GM12878 (cell line): Measurements from ENCODE around the gene NSUN5. TPM values are rescaled to one million over a fixed set of nuclear protein-coding genes. Genes with fewer than 3 reads are reported as not detected.

ENCODE experiments used
- ATAC-seq: fragments of 200-7000 bp; cut with Tn5 transposase; 3 replicates; pipeline ENCODE4 v1.9.1; 2020; ENCODE audit warnings: mild to moderate bottlenecking, moderate library complexity
- BruUV-seq: library from RNA; stranded (reverse); fragments of 400-500 nt; replicated peaks from 2 replicates; lab custom pipeline; 2021; lab: Mats Ljungman, UMichigan
- CTCF ChIA-PET: fragments of 300-600 bp; sonication (Branson Sonifier 250); formaldehyde crosslinking; extraction: SDS; loops from one replicate; lab custom pipeline; 2021; ENCODE audit warnings: inconsistent platforms; lab: Yijun Ruan, JAX
- POLR2A ChIA-PET: fragments of 350-600 bp; formaldehyde crosslinking; extraction: SDS; loops from one replicate; lab custom pipeline; 2021; ENCODE audit warnings: inconsistent platforms; lab: Charles Lee
- RAD21 ChIA-PET: fragments of 300-600 bp; sonication (Branson Sonifier 250); formaldehyde crosslinking; loops from one replicate; lab custom pipeline; 2023; ENCODE audit warnings: antibody characterized with exemption; ENCODE audit not compliant: unreplicated experiment; lab: Charles Lee
- SMC1A ChIA-PET: fragments of 300-600 bp; sonication (Branson Sonifier 250); formaldehyde crosslinking; loops from one replicate; lab custom pipeline; 2023; ENCODE audit not compliant: unreplicated experiment, uncharacterized antibody; lab: Charles Lee
- DNase-seq: peaks from one replicate; pipeline ENCODE4 v3.0.0-alpha.2; 2011; ENCODE audit warnings: low read depth, low spot score
- FAIRE-seq: peaks from 3 replicates; lab custom pipeline; 2011; peaks lifted over from hg19 to GRCh38; lab: Jason Lieb, UNC
- H2AFZ ChIP-seq: 2 replicates; pipeline ENCODE4 v1.6.0; 2011; ENCODE audit warnings: low read depth, low read length, control low read depth; ENCODE audit not compliant: control insufficient read depth
- H3K27ac ChIP-seq: 2 replicates; pipeline ENCODE4 v1.5.1; 2011; ENCODE audit warnings: control low read depth; ENCODE audit not compliant: control insufficient read depth, insufficient read depth
- H3K27me3 ChIP-seq, 2 experiments: replicated peaks in 1 of 2; 2 replicates each; pipeline versions ENCODE4 v1.6.0 to v1.6.1; 2011; ENCODE audit warnings: low read length in 1 of 2; ENCODE audit not compliant: control insufficient read depth in 2 of 2, insufficient read depth in 2 of 2
- H3K36me3 ChIP-seq, 2 experiments: 2 replicates each; pipeline ENCODE4 v1.5.1; 2011; ENCODE audit warnings: low read length in 1 of 2; ENCODE audit not compliant: control insufficient read depth in 2 of 2, insufficient read depth in 2 of 2
- H3K4me1 ChIP-seq: 2 replicates; pipeline ENCODE4 v1.6.1; 2011; ENCODE audit warnings: mild to moderate bottlenecking, low read length, moderate library complexity, mixed read lengths; ENCODE audit not compliant: control insufficient read depth, insufficient read depth
- H3K4me2 ChIP-seq: 2 replicates; pipeline ENCODE4 v1.6.0; 2011; ENCODE audit warnings: control low read depth; ENCODE audit not compliant: control insufficient read depth, insufficient read depth
- H3K4me3 ChIP-seq: fragments of 200-600 bp; sonication (generic); 2 replicates; pipeline ENCODE4 v1.5.1; 2016
- H3K79me2 ChIP-seq: 2 replicates; pipeline ENCODE4 v1.6.0; 2011; ENCODE audit warnings: low read length; ENCODE audit not compliant: control insufficient read depth, insufficient read depth
- H3K9ac ChIP-seq: 2 replicates; pipeline ENCODE4 v1.8.0; 2011; ENCODE audit warnings: low read length, control low read depth, mixed read lengths; ENCODE audit not compliant: control insufficient read depth, insufficient read depth
- H3K9me3 ChIP-seq: replicated peaks from 3 replicates; pipeline ENCODE4 v1.5.1; 2011; ENCODE audit warnings: mild to moderate bottlenecking, low read length; ENCODE audit not compliant: control insufficient read depth, insufficient read depth
- H4K20me1 ChIP-seq: 2 replicates; pipeline ENCODE4 v1.6.0; 2011; ENCODE audit not compliant: control insufficient read depth, insufficient read depth
- CHD1 ChIP-seq: IDR thresholded peaks from 2 replicates; pipeline ENCODE4 v1.6.1; 2012; ENCODE audit warnings: low read depth, low read length, improper control_type of control experiment
- DPF2 ChIP-seq: fragments of 450-650 bp; IDR thresholded peaks from 2 replicates; pipeline ENCODE4 v1.6.1; 2017; ENCODE audit warnings: mild to moderate bottlenecking
- ESRRA ChIP-seq: IDR thresholded peaks from 2 replicates; pipeline ENCODE4 v1.6.1; 2012; ENCODE audit warnings: mild to moderate bottlenecking, low read length, improper control_type of control experiment
- GATAD2B ChIP-seq: fragments of 450-650 bp; conservative IDR thresholded peaks from 2 replicates; pipeline ENCODE4 v1.6.1; 2017; ENCODE audit warnings: low read depth, mild to moderate bottlenecking, moderate library complexity
- HDAC6 ChIP-seq: fragments of 200-600 bp; sonication (generic); IDR thresholded peaks from one replicate; pipeline ENCODE4 v1.8.0; 2017; ENCODE audit warnings: antibody characterized with exemption; ENCODE audit not compliant: unreplicated experiment
- PAX5 ChIP-seq: IDR thresholded peaks from 2 replicates; pipeline ENCODE4 v1.6.1; 2011; ENCODE audit warnings: low read depth, low read length, borderline replicate concordance
- POLR2A ChIP-seq: IDR thresholded peaks from 2 replicates; pipeline ENCODE4 v1.6.1; 2011; ENCODE audit warnings: low read depth, mild to moderate bottlenecking, low read length
- POLR2AphosphoS5 ChIP-seq: IDR thresholded peaks from 2 replicates; pipeline ENCODE4 v1.6.1; 2011; ENCODE audit warnings: mild to moderate bottlenecking, low read length, inconsistent platforms
- RAD51 ChIP-seq: fragments of 450-650 bp; IDR thresholded peaks from 2 replicates; pipeline ENCODE4 v1.6.1; 2016; ENCODE audit warnings: moderate library complexity, mild to moderate bottlenecking, inconsistent platforms
- STAT3 ChIP-seq: IDR thresholded peaks from 2 replicates; pipeline ENCODE4 v1.6.1; 2011; ENCODE audit warnings: low read depth, low read length, improper control_type of control experiment
- SUPT20H ChIP-seq: IDR thresholded peaks from 2 replicates; pipeline ENCODE4 v1.6.1; 2011; ENCODE audit warnings: low read depth, mild to moderate bottlenecking, low read length, moderate library complexity, borderline replicate concordance; ENCODE audit not compliant: control insufficient read depth
- ZSCAN29 ChIP-seq: fragments of 450-650 bp; IDR thresholded peaks from 2 replicates; pipeline ENCODE4 v1.6.1; 2017; ENCODE audit warnings: mild to moderate bottlenecking, moderate library complexity
- WGBS: methylation state at CpG from one replicate; pipeline ENCODE4 v1.1.6; 2016; ENCODE audit warnings: low lambda C conversion rate; ENCODE audit not compliant: insufficient replicate concordance, insufficient coverage; ENCODE audit errors: missing lambda C conversion rate; 5-methylcytosine and 5-hydroxymethylcytosine counted together
- in situ Hi-C: fragments of 300-500 bp; cut with MboI; formaldehyde crosslinking; loops from 9 replicates; pipeline ENCODE4 v1.14.3; 2018; ENCODE audit warnings: mixed read lengths
- intact Hi-C: fragments of 100-400 bp; cut with micrococcal nuclease; formaldehyde crosslinking; loops from one replicate; pipeline ENCODE4 v1.14.2; 2022; ENCODE audit not compliant: unreplicated experiment
- polyA plus RNA-seq, 11 experiments: library from polyadenylated mRNA; depleted of rRNA in 4 of 11; unstranded in 6 of 11; stranded (reverse) in 5 of 11; fragments of >200 nt; fragmentation: Nextera tagmentation in 4 of 11; fragmentation: Illumina TruSeq in 1 of 11; extraction: Ambion mirVana in 4 of 11; extraction: Trizol in 1 of 11; gene quantifications; 1 replicate in 1 of 11; 2 replicates in 10 of 11; pipeline versions ENCODE4 v1.2.1 to v1.2.3, GENCODE V29; 2011 to 2016; ENCODE audit warnings: inconsistent platforms in 2 of 11, missing spikeins in 2 of 11, low read depth in 1 of 11
- total RNA-seq, 4 experiments: library from RNA; depleted of rRNA in 3 of 4; stranded (reverse); fragments of >200 nt in 3 of 4; fragmentation: Illumina TruSeq in 1 of 4; extraction: Trizol in 1 of 4; gene quantifications; 2 replicates each; pipeline versions ENCODE4 v1.2.1 to v1.2.3, GENCODE V29; 2013 to 2021

The NSUN5 gene
- total and polyA plus RNA-seq, 10 of the 15 experiments (the other 5 are each of a cell fraction or from before 2014, with no cell fraction given), result 2.0 to 63.4 (median 38.2) TPM

- TF ChIP-seq GATAD2B (no peak), ESRRA (no peak), HDAC6 (no peak), STAT3 (no peak), POLR2A (no peak), SUPT20H (no peak), RAD51 (no peak), POLR2AphosphoS5 (no peak), DPF2 (no peak), PAX5 (no peak)
Measured at GRCh38 chr7:73350306-73351068, 41.9 kb upstream of the NSUN5 start (continued).

GRCh38 chr7:73349763-73350162 lies 41.1 kb upstream of the NSUN5 start:
- Histone ChIP-seq H4K20me1 (no peaks in the 10 kb centered on the region), H3K4me2 (no peak overlapping the region), H3K36me3 (no peaks in the 10 kb centered on the region), H3K9ac (no peak overlapping the region), H3K27ac (no peak overlapping the region), H2AFZ (no peak overlapping the region), H3K4me1 (no peaks in the 10 kb centered on the region), H3K4me3 (no peak overlapping the region), H3K9me3 (no peaks in the 10 kb centered on the region), H3K79me2 (no peaks in the 10 kb centered on the region), H3K27me3 (no peaks in the 10 kb centered on the region; a peak in 2 of 4 replicates)
- RAD21 ChIA-PET, result no interaction called here
- POLR2A ChIA-PET, result no interaction called here
- intact Hi-C loops (no loop called here), in situ Hi-C loops (no loop called here)
- no peak for FAIRE-seq
- SMC1A ChIA-PET, result interaction anchor here (0.5 kb wide), 1 partner anchor 16 kb away, joined by 3 read pairs; no protein-coding TSS in a partner anchor
- CTCF ChIA-PET, result no interaction called here
- no peak for DNase-seq
- no peak for TF ChIP-seq CHD1
- TF ChIP-seq ZSCAN29, result no peak
- BruUV-seq, result no TSS peak
- WGBS, result 40% methylated on average over 6 of the region's 6 CpGs
- ATAC-seq, result no peak
